ENCODE data around the gene ENO1. TPM values are rescaled to one million over a fixed set of nuclear protein-coding genes. Genes with fewer than 3 reads are reported as not detected.
A peak's percentile ranks its signal among the peaks of the same experiment; 100 is the strongest.

ENO1 gene
- total and polyA plus RNA-seq, 8 donors = 206 to 577 (median 350) TPM

- H3K27ac ChIP-seq = no peak overlapping the region
- DNase-seq = no peak
- no peak overlapping the region for H3K4me3 ChIP-seq
- intact Hi-C loops (cut with DNase I; ENCODE audit: low total_unique reads) = no loop called here
- WGBS, 5 donors = 89 to 95% (median 94%) methylated on average over 13 of the region's 13 CpGs
- peaks cover under 1 to 18% (median 6%) of the 10 kb centered on the region in 4 donors for H3K4me1 ChIP-seq
- no peaks in the 10 kb centered on the region for H3K9me3 ChIP-seq
- H3K27me3 ChIP-seq = no peaks in the 10 kb centered on the region
- peaks cover 86 to 100% (median 99%) of the 10 kb centered on the region in 4 donors for H3K36me3 ChIP-seq
- TF ChIP-seq CTCF (IDR thresholded peaks at IDR 0.05) = no peak
- TF ChIP-seq POLR2A (IDR thresholded peaks at IDR 0.05) = no peak
- TF ChIP-seq EP300 (IDR thresholded peaks at IDR 0.05) = no peak
- no peak for TF ChIP-seq POLR2AphosphoS5 (IDR thresholded peaks at IDR 0.05)
These were observed 14.7 kb downstream of the ENO1 start for GRCh38 chr1:8863794-8864233.

GRCh38 chr1:8863138-8863537 is 15.3 kb downstream of the ENO1 start:
- no peak for DNase-seq
- Histone ChIP-seq H3K4me1 (peaks cover 6 to 25% (median 13%) of the 10 kb centered on the region in 4 donors), H3K27ac (no peak overlapping the region), H3K27me3 (no peaks in the 10 kb centered on the region), H3K9me3 (no peaks in the 10 kb centered on the region), H3K36me3 (peaks cover 81 to 100% (median 99%) of the 10 kb centered on the region in 4 donors), H3K4me3 (no peak overlapping the region)
- WGBS, 5 donors = 82 to 93% (median 91%) methylated on average over 7 of the region's 7 CpGs
- intact Hi-C loops (cut with DNase I; ENCODE audit: low total_unique reads) = no loop called here
- TF ChIP-seq EP300 (IDR thresholded peaks at IDR 0.05) = no peak
- TF ChIP-seq POLR2A (IDR thresholded peaks at IDR 0.05) = no peak
- no peak for TF ChIP-seq POLR2AphosphoS5 (IDR thresholded peaks at IDR 0.05)
- no peak for TF ChIP-seq CTCF (IDR thresholded peaks at IDR 0.05)

- WGBS, 5 donors = 82 to 98% (median 86%) methylated on average over 4 of the region's 4 CpGs
- Histone ChIP-seq H3K27ac (no peak overlapping the region), H3K4me3 (no peak overlapping the region), H3K4me1 (peaks cover 6 to 31% (median 16%) of the 10 kb centered on the region in 4 donors), H3K36me3 (peaks cover 74 to 100% (median 99%) of the 10 kb centered on the region in 4 donors), H3K9me3 (no peaks in the 10 kb centered on the region), H3K27me3 (no peaks in the 10 kb centered on the region)
- DNase-seq = peak in 1 of 2 donors; percentile 61
- intact Hi-C loops (cut with DNase I; ENCODE audit: low total_unique reads) = no loop called here
- TF ChIP-seq CTCF (IDR thresholded peaks at IDR 0.05) (peak in 4 of 7 experiments; percentile 6 to 34 (median 24)), POLR2AphosphoS5 (IDR thresholded peaks at IDR 0.05) (no peak), POLR2A (IDR thresholded peaks at IDR 0.05) (no peak), EP300 (IDR thresholded peaks at IDR 0.05) (no peak)
These were observed 16.0 kb downstream of the ENO1 start for GRCh38 chr1:8862528-8862927.

GRCh38 chr1:8860738-8861516 is 17.6 kb downstream of the ENO1 start:
- no peak for DNase-seq
- Histone ChIP-seq H3K4me3 (no peak overlapping the region), H3K27me3 (no peaks in the 10 kb centered on the region), H3K36me3 (peaks cover 62 to 96% (median 95%) of the 10 kb centered on the region in 4 donors), H3K27ac (no peak overlapping the region), H3K9me3 (no peaks in the 10 kb centered on the region), H3K4me1 (peaks cover 6 to 34% (median 17%) of the 10 kb centered on the region in 4 donors)
- intact Hi-C loops (cut with DNase I; ENCODE audit: low total_unique reads) = no loop called here
- WGBS, 5 donors = 85 to 92% (median 89%) methylated on average over 21 of the region's 21 CpGs
- TF ChIP-seq POLR2A (IDR thresholded peaks at IDR 0.05) = no peak
- TF ChIP-seq POLR2AphosphoS5 (IDR thresholded peaks at IDR 0.05) = no peak
- no peak for TF ChIP-seq EP300 (IDR thresholded peaks at IDR 0.05)
- no peak for TF ChIP-seq CTCF (IDR thresholded peaks at IDR 0.05)

All from stomach (tissue), 9 donors.